GM18951 (cell line): ENCODE results near the gene C1orf198.

Experiments used
- POLR2A ChIP-seq: IDR thresholded peaks from 4 replicates; pipeline ENCODE4 v1.6.1; 2011; ENCODE audit warnings: mild to moderate bottlenecking; ENCODE audit not compliant: insufficient read length, insufficient read depth; ENCODE audit errors: extremely low read depth
- in situ Hi-C: fragments of 300-500 bp; cut with MboI; formaldehyde crosslinking; loops from one replicate; pipeline ENCODE4 v1.12.0; 2022; ENCODE audit warnings: low sequenced_read_pairs, mixed read lengths, inconsistent platforms; ENCODE audit not compliant: unreplicated experiment

Gene C1orf198

DNA sequence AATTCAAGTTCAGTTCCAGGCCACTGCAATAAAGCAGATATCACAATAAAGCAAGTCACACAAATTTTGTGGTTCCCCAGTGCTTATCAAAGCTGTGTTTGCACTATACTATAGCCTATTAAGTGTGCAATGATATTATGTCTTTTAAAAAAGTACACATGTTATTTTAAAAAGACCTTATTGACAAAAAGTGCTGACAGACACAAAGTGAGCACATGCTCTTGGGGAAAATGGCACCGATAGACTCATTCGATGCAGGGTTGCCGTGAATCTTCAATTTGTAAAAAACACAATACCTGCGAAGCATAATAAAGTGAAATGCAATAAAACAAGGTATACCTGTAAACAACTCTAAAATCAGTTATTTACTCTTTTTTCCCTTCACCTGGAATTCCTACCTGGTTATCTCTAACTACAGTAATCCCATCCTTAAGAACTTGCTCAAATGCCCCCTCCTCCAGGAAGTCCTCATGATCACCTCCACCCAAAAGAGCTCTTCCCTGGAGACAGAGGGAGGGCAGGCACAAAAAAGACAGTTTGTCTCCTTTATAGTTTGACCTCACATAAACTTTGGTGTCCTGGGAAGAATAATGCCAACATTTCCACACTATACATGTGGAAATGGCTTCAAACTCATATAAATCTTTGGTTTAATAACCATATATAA is 9.7 kb upstream of the C1orf198 start:
- in situ Hi-C loops = no loop called here

DNA sequence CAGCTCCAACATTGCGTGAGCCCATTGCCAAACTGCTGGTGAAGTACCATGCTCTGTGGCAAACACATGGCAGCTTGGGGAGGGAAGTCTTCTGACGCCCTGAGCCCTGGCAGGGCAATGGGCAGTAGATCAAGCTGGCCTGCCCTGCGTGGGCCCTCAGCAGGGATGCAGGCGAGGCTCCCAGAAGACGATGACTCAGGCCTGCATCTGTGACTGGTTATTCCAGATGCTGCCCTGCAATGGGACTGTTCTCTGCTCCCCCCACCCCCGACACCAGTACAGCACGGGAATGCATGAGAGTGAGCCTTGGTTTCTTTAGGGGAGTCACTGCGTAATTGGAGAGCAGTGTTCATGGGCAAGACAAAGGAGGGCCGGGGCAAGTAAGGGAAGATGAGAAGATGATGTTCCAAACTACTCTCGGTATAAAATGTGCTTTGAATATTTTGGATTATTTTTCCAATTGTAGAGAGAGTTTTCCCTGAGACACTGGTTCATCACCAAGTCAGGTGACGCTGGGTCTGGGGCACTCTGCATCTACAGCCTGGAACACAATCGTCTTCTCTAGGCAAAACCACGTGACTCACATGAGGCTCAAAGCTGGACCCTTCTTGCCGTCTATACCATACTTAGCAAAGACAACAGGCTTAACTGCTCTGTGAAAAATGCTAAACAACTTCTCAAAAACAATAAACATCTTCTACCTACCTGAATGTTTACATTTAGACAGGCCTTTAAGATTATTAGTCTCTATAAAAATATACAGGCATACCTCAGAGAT is 9.0 kb upstream of the C1orf198 start:
- in situ Hi-C loops = no loop called here
- no peak for TF ChIP-seq POLR2A

More for the DNA sequence above, 9.7 kb upstream of the C1orf198 start:
- no peak for TF ChIP-seq POLR2A

DNA sequence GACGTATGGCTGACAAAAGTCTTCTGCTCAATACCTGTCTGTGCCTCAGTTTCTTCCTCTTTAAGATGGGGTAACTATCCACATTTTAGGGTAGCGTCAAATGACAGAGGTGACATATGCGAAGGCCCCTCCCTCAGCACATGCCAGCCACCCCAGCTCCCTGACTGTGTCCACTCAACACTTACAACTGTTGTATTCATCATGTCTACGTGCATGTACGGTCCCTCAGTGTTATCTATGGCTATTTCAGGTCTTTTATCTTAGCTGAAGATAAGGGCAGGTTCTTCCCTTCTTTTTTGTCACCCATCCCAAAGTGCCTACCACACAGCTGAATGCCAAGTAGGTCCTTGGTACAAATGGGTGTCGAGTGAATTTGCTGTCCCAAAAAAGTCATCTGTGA is 8.3 kb upstream of the C1orf198 start:
- no peak for TF ChIP-seq POLR2A
- in situ Hi-C loops = no loop called here

DNA sequence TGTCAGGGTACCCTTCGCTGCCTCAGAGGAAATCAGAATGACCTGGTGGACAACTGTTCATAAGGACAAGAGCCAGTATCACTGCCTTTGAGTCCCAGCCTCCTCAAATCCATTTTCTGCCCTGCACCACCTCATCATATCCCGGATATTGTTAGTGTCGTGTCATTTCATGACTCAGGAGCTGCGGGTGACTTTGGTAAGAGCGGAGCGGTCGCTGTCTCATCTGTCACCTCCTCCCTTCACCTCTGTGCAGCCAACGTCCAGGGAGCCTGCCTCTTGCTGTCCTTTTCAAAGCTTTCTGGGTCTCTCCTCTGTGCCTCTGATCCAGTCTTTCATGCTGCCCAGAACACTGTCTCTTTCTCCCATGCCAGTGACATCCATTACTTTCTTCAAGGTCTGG is 7.0 kb upstream of the C1orf198 start:
- in situ Hi-C loops = no loop called here
- no peak for TF ChIP-seq POLR2A

DNA sequence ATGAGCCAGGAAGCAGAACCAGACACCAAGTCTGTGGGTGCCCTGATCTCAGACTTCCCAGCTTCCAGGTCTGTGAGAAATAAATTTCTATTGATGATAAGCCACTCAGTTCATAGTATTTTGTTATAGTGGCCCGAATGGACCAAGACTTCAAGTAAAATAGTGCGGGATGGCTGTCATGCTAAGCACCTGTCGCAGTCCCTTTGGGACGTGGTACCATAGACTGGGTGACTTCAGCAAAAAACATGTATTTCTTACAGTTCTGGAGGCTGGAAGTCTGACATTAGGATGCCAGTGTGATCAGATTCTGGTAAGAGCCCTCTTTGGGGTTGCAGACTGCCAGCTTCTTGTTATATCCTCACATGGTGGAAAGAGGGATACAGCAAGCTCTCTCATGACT is 2.6 kb upstream of the C1orf198 start:
- in situ Hi-C loops = no loop called here
- TF ChIP-seq POLR2A = no peak

DNA sequence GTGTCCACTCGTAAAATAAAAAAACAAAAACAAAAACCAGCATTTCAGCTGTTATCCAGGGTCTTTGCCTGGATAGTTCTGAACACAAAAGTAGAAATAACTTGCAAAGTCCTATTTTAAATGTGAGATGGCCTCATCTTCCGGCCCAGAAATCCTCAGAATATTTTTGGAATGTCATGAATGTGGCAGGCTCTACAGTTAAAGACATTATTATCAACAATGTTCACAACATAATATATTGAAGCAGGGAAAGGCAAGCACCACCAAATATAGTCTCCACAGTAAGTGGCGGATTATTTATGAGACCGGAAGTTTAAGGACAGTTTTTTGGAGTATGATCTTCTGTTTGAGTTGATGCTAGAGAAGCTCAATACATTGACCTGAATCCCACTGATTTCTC is 1.2 kb upstream of the C1orf198 start:
- in situ Hi-C loops = no loop called here
- no peak for TF ChIP-seq POLR2A

DNA sequence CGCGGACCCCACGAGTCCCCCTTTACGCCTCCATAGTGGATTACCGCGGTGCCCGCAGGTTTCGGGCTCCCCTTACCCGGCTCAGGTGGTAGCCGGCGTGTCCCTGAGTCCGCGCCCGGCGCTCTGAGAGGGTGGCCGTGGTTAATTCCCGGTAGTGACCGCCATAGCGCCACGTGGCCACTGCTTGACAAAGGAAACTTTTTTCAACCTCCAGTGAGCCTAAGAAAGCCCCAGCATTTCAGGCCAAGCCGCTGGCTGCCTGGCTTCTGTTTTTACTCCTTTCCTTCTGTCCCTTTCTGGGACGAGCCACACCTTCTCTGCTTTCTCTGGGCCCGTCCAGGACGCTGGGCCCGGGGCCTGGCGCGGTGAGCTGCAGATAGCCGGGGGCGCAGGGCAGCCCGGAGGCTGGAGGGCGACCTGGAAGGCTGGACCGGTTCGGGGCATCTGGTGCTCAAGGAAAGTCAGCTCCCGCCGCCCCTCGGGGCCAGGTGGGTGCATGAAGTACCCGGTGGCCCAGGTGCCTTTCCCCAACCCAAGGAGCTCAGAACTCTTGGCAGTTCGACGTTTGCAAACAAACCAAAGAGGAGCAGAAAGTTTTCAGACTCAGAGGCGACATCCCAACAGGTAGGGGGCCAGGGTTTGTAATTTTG is 540 bp upstream of the C1orf198 start:
- in situ Hi-C loops = no loop called here
- no peak for TF ChIP-seq POLR2A

DNA sequence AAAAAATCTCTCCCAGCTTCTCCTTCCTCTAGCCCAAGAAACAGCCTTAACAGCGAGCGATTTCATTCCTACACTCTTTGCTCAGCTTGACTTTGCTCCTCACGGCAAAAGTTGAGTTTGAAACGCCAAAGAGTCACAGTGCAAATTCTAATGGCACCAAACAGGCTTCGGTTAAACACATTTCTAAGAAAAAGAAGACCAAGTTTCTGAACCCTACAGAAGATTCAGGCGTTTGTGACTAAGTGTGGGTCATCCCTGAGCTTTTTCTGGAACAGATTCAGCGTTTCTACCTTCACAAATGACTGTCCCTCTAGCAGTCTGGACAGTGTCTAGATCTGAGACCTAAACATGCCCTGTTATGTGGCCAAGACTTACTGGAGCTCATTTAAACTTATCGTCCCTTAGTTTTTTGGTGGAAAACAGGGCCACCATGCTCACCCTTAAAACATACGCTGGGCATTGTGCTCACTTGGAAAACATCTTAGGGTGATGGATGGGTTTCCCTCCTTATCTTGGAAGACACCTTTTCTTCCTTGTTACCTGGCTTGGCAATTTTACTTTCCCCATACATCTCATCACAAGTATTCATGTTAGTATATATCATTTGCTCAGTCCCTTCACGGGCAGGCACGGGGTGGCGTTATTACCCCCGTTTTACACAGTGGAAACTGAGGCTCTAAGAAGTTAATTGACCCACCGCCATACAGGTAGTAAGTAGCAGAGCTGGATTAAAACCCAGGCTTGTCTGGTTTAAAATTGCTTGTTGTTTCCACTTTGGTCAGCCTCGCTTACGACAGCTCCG is 1.0 kb downstream of the C1orf198 start:
- in situ Hi-C loops = no loop called here
- no peak for TF ChIP-seq POLR2A

DNA sequence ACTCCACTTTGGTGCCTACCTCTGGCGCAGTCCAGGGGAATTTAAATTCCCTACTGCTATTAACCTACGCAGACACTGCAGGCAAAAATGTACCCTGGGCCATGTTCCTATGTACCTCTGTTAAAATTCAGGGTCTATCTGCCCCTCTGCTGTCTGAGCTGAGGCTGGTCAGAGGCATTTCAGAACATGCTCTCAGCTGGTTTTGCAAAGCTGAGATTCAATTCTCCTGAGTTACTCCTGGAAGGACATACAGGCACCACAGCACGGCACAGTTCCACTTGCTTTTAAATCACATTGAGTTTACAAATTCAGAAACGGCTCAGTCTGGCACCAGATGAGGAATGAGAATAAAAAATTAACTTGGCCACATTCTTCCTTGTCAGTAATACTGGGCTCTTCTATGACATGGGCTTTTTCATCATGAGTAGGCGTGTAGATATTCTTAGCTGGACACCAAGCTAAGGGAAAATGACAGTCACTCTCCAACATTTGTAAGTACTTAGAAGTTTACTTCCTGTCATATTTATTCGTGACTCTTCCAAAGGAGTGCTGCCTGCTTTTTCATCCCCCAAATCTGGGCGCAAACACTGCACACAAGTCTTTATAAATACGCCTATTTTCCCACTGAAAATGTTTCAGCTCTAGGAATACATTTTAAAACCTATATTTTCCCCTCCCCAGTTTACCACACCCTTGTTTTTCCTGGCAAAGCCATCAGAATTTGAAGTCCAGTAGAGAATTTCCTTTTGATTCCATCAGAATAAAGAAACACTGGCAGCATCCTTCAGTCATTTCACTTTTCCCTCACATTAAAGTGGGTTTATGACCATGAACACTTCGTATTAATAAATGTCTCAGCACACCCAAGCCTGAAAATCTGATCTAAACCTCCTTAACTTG is 1.9 kb downstream of the C1orf198 start:
- in situ Hi-C loops = no loop called here
- no peak for TF ChIP-seq POLR2A

DNA sequence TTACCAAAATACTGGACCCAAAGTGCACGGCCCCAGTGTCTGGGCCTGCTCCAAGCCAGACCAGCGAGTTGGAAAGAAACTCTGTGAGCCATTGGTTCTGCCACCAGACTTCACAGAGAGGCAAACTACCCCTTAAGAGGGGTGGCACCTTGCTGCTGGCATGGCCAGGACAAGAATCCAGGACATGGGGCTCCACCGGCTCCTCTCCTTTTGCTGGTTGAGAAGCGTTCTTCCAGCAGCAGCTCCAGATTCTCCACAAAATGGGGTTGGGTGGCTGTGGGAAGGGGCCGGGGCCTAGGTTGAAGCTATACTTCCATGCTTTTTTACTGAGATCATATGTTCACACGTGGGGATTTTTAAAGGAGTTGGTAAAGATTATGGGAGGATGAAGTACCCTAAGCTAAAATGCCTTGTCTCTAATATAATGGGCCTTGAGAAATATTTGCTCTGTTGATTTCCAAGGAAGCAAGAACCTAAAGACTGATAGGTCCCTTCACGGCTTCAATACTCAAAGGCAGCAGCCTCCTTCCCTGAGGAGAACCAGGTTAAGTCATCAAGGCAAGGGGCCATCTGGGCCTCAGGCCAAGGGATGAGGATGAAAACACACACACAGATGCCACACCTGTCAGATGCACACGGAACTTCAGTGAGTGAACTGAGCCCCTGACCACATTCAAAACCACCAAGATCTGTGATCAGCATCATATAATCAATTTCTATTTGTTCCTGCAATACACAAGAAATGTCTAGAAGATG is 3.1 kb downstream of the C1orf198 start:
- TF ChIP-seq POLR2A = no peak
- in situ Hi-C loops = no loop called here

DNA sequence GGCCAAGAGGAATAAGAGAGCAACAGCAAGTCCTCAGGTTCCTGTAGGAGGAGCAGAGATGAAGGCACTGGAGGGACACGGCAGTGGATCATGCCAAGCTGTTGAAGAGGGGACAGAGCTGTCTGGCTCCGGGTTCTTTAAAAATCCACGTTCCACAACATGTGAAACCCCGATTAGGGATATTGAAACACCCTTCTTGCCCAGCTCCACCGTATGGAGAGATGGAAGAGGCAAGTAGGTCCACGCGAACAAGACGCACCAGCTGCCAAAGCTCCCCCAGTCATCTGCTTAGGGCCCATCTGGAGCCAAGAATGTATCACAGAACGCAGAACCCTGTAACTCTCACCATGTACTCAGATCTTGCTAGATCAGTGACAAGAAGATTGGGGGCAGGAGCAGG is 3.9 kb downstream of the C1orf198 start:
- TF ChIP-seq POLR2A = no peak
- in situ Hi-C loops = no loop called here

DNA sequence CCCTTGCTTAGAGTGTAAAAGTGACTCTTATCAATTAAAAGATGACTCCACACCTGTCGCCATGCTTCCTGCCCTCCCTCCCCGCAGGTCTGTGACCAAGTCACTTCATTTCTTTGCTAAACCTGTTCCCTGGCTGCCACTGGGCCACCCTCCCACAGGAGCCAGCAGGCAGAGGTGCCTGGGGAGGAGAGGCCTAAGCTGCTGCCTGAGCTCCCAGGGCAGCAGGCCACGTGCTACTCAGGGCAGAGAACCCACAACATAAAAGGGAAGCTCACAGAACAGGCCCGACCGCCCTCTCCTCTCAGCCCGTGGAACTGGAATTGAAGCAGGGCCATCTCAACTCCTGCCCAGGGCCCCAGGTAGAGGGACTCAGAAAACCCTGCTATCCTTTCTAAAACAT is 4.9 kb downstream of the C1orf198 start:
- TF ChIP-seq POLR2A = no peak
- in situ Hi-C loops = no loop called here
